ENCODE data around the gene ATXN7L3. TPM values are rescaled to one million over a fixed set of nuclear protein-coding genes. Genes with fewer than 3 reads are reported as not detected.

Gene ATXN7L3
- total RNA-seq, 1 donor from 2014 or later: 38.9 TPM

DNA sequence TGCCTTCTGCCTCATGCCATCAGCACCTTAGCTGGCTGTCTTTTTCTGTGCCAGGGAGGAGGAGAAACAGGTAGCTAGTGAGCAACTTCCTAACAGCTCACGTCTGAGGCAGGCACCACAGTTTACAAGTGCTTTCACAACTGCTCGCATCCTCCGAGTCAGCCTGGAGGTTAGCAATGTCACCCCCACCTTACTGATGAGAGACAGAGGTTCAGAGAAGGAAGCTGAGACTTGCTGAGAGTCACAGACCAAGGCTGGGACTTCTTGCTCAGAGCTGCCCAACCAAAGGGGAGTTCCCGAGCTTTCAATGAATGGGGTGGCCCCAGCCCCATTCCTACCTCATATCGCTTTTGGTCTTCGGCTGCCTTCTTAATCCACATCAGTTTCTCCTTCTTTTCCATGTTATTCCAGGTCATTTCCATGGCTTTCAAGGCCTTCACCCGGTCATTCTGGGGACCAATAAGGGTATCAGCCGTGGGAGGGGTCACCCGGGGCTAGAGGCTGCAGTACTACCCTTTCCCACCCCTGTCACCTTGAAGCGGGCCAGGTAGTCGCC, 10.2 kb upstream of the ATXN7L3 start:
- Mint-ChIP-seq H3K27ac (no peak overlapping the region), H3K4me1 (peaks cover 8% of the 10 kb centered on the region), H3K4me3 (no peak overlapping the region), H3K36me3 (peaks cover 19% of the 10 kb centered on the region), H3K9me3 (no peaks in the 10 kb centered on the region), H3K27me3 (ENCODE audit: insufficient read depth, low read depth) (peaks cover 4% of the 10 kb centered on the region)
- Histone ChIP-seq H3K4me2 (no peak overlapping the region), H2AFZ (replicated peaks) (no peak overlapping the region), H3K36me3 (peaks cover 3% of the 10 kb centered on the region), H3K79me2 (ENCODE audit: low read depth) (no peaks in the 10 kb centered on the region), H3K4me3 (no peak overlapping the region), H3K9me3 (ENCODE audit: low read depth) (no peaks in the 10 kb centered on the region), H3K9ac (no peak overlapping the region), H3F3A (ENCODE audit: low read depth) (peaks cover 20% of the 10 kb centered on the region), H3K4me1 (no peaks in the 10 kb centered on the region), H3K27ac (no peak overlapping the region), H4K20me1 (ENCODE audit: low read depth) (peaks cover 24% of the 10 kb centered on the region), H3K27me3 (no peaks in the 10 kb centered on the region)
- DNase-seq (ENCODE audit: low spot score): no peak
- no peak for TF ChIP-seq EZH2 (IDR thresholded peaks at IDR 0.05)
- no peak for TF ChIP-seq EZH2phosphoT487 (IDR thresholded peaks at IDR 0.05)
- TF ChIP-seq, protein P1, sequence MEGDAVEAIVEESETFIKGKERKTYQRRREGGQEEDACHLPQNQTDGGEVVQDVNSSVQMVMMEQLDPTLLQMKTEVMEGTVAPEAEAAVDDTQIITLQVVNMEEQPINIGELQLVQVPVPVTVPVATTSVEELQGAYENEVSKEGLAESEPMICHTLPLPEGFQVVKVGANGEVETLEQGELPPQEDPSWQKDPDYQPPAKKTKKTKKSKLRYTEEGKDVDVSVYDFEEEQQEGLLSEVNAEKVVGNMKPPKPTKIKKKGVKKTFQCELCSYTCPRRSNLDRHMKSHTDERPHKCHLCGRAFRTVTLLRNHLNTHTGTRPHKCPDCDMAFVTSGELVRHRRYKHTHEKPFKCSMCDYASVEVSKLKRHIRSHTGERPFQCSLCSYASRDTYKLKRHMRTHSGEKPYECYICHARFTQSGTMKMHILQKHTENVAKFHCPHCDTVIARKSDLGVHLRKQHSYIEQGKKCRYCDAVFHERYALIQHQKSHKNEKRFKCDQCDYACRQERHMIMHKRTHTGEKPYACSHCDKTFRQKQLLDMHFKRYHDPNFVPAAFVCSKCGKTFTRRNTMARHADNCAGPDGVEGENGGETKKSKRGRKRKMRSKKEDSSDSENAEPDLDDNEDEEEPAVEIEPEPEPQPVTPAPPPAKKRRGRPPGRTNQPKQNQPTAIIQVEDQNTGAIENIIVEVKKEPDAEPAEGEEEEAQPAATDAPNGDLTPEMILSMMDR (IDR thresholded peaks at IDR 0.05): no peak

DNA sequence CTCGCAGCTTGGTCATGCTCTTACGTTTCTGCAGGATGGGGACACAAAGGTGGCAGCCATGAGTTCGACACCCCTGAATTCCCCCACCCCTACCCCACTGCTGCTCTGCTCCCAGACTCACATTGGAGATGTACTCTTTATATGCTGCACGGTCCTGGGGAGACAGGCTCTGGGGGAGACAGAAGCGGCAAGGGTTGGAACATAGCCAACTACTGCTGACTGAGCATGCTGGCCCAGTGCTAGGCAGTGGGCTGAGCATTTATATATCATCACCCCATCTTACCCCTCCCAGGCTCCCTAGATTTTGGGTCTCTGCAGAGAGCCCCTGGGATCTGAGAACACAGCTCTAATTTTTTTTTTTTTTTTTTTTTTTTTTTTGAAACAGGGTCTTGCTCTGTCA, 8.1 kb upstream of the ATXN7L3 start:
- TF ChIP-seq, protein P1 (IDR thresholded peaks at IDR 0.05): no peak
- TF ChIP-seq EZH2phosphoT487 (IDR thresholded peaks at IDR 0.05) (no peak), EZH2 (IDR thresholded peaks at IDR 0.05) (no peak)
- no peak for DNase-seq (ENCODE audit: low spot score)
- no peak overlapping the region for H3K4me2 ChIP-seq
- H2AFZ ChIP-seq (replicated peaks): no peak overlapping the region
- peaks cover 3% of the 10 kb centered on the region for H3K36me3 ChIP-seq
- Mint-ChIP-seq H3K27me3 (ENCODE audit: insufficient read depth, low read depth) (peaks cover 7% of the 10 kb centered on the region), H3K9me3 (no peaks in the 10 kb centered on the region), H3K4me3 (peak overlapping the region; percentile 74), H3K27ac (no peak overlapping the region), H3K4me1 (peaks cover 10% of the 10 kb centered on the region), H3K36me3 (peaks cover 15% of the 10 kb centered on the region)
- H3K4me3 ChIP-seq: no peak overlapping the region
- H3K9me3 ChIP-seq (ENCODE audit: low read depth): no peaks in the 10 kb centered on the region
- no peaks in the 10 kb centered on the region for H3K27me3 ChIP-seq
- no peak overlapping the region for H3K9ac ChIP-seq
- H4K20me1 ChIP-seq (ENCODE audit: low read depth): peaks cover 24% of the 10 kb centered on the region
- H3K27ac ChIP-seq: no peak overlapping the region
- no peaks in the 10 kb centered on the region for H3K4me1 ChIP-seq
- peaks cover 38% of the 10 kb centered on the region for H3F3A ChIP-seq (ENCODE audit: low read depth)
- no peaks in the 10 kb centered on the region for H3K79me2 ChIP-seq (ENCODE audit: low read depth)

DNA sequence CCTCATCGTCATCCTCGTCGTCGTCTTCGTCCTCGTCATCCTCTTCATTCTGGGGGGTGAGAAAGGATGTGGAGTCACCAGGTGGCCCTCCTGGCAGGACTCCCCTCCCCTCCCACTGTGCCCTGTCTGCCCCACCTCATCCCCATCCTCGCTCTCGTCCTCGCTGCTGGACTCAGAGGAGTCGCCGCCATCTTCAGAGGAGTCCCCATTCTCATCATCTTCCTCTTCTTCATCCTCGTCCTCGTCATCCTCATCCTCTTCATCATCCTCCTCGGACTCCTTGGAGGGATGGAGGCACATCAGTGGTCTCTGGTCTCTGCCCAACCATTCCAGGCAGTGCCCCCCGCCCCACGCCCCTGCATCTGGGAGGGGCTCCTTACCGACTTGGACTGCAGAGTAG, 7.6 kb upstream of the ATXN7L3 start:
- H3K4me1 ChIP-seq: no peaks in the 10 kb centered on the region
- no peaks in the 10 kb centered on the region for H3K79me2 ChIP-seq (ENCODE audit: low read depth)
- H3K27ac ChIP-seq: no peak overlapping the region
- peaks cover 24% of the 10 kb centered on the region for H4K20me1 ChIP-seq (ENCODE audit: low read depth)
- H3K9ac ChIP-seq: no peak overlapping the region
- no peak overlapping the region for H2AFZ ChIP-seq (replicated peaks)
- no peaks in the 10 kb centered on the region for H3K9me3 ChIP-seq (ENCODE audit: low read depth)
- H3F3A ChIP-seq (ENCODE audit: low read depth): peaks cover 40% of the 10 kb centered on the region
- no peak for TF ChIP-seq EZH2phosphoT487 (IDR thresholded peaks at IDR 0.05)
- TF ChIP-seq, protein P1 (IDR thresholded peaks at IDR 0.05): no peak
- TF ChIP-seq EZH2 (IDR thresholded peaks at IDR 0.05): no peak
- no peak overlapping the region for H3K4me2 ChIP-seq
- Mint-ChIP-seq H3K27ac (no peak overlapping the region), H3K36me3 (peaks cover 15% of the 10 kb centered on the region), H3K4me3 (peak overlapping the region; percentile 74), H3K4me1 (peaks cover 8% of the 10 kb centered on the region), H3K9me3 (no peaks in the 10 kb centered on the region), H3K27me3 (ENCODE audit: insufficient read depth, low read depth) (peaks cover 7% of the 10 kb centered on the region)
- no peak overlapping the region for H3K4me3 ChIP-seq
- no peaks in the 10 kb centered on the region for H3K27me3 ChIP-seq
- H3K36me3 ChIP-seq: peaks cover 3% of the 10 kb centered on the region
- DNase-seq (ENCODE audit: low spot score): no peak

All from neural progenitor cell (in vitro differentiated cells).